ENCODE data around the gene ZNF444.

ZNF444 gene

DNA sequence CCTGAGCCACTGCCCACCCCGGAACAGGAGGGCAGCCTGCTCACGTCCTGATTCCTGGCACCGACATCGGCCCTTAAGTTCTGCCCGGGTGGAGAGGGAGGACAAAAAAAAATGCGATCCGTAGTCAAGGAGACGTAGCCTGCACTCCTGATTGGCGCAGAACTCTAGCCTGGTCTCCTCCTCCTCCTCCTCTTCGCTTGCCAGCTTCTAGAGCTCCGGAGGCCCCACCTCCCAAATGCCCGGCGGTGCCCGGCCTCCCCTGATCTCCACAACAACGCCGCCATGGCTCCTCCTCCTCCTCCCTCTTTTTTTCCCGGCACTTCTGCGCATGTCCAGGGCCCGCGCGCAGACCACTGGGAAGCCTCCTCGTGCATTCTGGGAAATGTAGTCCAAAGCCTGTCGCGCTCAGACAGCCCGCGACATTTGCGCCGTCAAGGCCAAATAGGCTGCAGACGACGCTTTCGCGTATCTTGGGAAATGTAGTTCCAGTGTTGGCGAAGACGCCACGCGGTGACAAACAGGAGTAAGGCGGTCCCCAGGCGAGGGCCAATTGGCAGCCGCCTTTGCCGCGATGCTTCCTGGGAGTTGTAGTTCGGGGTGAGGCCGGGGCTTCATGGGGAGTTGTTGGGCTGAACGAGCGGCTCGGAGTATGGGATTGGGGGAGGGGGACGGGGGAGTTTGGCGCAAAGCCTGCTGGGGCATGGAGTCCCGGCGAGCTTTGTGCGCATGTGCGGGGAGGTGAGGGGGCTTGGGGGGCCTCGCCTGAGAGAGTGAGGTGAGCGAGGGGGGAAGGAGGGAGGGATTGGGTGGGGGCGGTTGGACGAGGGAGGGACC is at the start of gene ZNF444:
Gene ZNF444, plus strand, starts transcription at position 705 of the 834 bp plus-strand sequence. CDS start 5,625 bp downstream, outside the sequence.
- H3K4me3 ChIP-seq (ENCODE audit: control insufficient read depth, low read depth, low read length) = peak within 1 kb of the TSS; percentile 63
- TF ChIP-seq, protein P1, sequence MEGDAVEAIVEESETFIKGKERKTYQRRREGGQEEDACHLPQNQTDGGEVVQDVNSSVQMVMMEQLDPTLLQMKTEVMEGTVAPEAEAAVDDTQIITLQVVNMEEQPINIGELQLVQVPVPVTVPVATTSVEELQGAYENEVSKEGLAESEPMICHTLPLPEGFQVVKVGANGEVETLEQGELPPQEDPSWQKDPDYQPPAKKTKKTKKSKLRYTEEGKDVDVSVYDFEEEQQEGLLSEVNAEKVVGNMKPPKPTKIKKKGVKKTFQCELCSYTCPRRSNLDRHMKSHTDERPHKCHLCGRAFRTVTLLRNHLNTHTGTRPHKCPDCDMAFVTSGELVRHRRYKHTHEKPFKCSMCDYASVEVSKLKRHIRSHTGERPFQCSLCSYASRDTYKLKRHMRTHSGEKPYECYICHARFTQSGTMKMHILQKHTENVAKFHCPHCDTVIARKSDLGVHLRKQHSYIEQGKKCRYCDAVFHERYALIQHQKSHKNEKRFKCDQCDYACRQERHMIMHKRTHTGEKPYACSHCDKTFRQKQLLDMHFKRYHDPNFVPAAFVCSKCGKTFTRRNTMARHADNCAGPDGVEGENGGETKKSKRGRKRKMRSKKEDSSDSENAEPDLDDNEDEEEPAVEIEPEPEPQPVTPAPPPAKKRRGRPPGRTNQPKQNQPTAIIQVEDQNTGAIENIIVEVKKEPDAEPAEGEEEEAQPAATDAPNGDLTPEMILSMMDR (conservative IDR thresholded peaks at IDR 0.05; ENCODE audit: control insufficient read depth, insufficient read depth, low read depth, low read length) = no peak
- DNase-seq (ENCODE audit: low read depth) = peak; percentile 98

DNA sequence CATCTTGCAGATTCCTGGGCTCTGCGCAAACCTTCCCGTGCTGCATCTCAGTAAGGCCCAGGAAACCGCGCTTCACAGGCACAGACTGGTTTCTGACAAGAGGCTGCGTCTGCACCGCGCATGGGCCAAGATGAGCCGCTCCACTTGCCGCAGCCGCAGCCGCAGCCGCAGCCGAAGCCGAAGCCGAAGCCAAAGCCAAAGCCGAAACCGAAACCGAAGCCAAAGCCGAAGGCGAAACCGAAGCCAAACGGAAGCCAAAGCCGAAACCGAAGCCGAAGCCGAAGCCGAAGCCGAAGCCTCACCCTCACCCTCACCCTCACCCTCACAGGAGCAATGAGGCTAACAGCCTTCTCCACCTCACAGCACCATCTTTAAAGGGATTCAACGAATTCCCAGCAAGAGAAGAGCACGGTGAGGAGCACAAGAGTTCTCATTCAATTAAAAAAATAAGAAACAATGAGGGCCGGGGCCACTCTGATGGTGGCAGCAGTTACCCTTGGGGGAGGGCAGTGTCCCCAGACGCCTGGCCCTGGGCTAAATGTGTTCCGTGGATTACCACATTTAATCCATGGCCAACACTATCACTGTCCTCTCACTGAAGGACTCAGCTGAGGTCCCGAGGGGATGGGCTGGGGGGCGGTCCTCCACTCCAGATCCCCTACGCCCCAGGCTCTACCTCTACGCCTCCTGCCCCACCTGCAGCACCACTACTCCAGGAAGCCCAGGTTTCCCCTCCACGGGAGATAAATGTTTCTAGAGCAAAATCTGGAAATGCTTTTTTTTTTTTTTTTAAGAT is 49.1 kb upstream of the ZNF444 start:
- TF ChIP-seq, protein P1 (conservative IDR thresholded peaks at IDR 0.05; ENCODE audit: control insufficient read depth, insufficient read depth, low read depth, low read length) = no peak

DNA sequence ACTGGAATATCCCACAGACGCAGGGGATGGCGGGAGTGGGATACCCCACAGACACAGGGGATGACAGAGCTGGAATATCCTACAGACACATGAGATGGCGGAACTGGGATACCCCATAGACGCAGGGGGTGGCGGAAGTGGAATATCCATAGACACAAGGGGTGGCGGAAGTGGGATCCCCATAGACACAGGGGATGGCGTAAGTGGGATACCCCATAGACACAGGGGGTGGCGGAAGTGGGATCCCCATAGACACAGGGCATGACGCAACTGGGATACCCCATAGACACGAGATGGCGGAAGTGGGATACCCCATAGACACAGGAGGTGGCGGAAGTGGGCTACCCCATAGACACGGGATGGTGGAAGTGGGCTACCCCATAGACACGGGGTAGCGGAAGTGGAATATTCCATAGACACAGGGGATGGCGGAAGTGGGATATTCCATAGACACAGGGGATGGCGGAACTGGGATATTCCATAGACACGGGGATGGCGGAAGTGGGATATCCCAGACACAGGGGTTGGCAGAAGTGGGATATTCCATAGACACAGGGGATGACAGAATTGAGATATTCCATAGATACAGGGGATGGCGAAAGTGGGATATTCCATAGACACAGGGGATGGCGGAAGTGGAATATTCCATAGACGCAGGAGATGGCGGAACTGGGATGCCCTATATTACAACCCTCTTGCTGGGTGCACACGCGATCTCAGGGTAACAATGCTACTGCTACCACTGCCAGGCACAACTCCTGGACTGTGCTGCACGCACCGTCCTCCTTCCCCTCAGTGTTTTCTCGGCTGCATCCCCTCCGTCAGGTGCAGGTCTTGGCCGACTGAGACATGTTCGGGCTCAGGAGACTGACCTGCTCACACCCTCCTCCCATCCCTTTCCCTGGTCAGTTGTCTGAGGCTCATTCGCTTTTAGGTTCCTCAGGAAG is 48.1 kb upstream of the ZNF444 start:
- H3K4me3 ChIP-seq (ENCODE audit: control insufficient read depth, low read depth, low read length) = no peak overlapping the region
- TF ChIP-seq, protein P1 (conservative IDR thresholded peaks at IDR 0.05; ENCODE audit: control insufficient read depth, insufficient read depth, low read depth, low read length) = no peak

More for the DNA sequence above, 49.1 kb upstream of the ZNF444 start:
- no peak for DNase-seq (ENCODE audit: low read depth)
- no peak overlapping the region for H3K4me3 ChIP-seq (ENCODE audit: control insufficient read depth, low read depth, low read length)

DNA sequence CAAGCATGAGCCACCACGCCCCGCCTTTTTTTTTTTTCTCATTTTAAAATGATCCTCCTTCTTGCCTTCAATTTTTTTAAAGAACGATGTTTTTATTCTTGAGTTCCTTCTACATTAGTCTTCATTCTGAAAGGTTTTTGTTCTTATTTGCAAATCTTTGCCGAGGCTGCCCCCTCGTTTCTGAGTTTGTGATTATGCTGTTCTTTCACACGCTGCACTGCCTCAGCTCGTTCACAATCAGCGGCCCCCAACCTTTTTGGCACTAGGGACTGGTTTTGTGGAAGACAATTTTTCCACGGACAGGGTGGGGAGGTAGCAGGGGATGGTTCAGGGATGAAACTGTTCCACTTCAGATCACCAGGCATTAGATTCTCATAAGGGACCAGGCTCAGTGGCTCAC is 46.6 kb upstream of the ZNF444 start:
- TF ChIP-seq, protein P1 (conservative IDR thresholded peaks at IDR 0.05; ENCODE audit: control insufficient read depth, insufficient read depth, low read depth, low read length) = no peak
- no peak for DNase-seq (ENCODE audit: low read depth)
- H3K4me3 ChIP-seq (ENCODE audit: control insufficient read depth, low read depth, low read length) = no peak overlapping the region

More for the DNA sequence above, 48.1 kb upstream of the ZNF444 start:
- no peak for DNase-seq (ENCODE audit: low read depth)

DNA sequence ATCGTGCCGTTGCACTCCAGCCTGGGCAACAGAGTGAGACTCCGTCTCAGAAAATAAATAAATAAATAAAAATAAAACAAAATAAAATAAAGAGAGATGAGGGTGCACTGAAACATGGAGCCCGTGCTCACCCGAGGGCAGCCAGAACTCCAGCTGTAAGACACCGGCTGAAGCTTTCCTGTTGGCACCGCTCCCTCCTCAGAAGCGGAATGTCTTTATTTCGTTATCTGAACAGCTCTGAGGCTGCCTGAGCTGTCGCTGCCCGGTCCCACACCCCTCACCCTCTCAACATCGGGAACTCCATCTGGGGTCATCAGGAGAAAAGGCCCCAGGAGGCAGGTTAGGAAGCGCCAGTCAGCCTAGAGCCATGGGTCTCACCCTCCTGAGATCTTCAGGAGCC is 44.4 kb upstream of the ZNF444 start:
- no peak for DNase-seq (ENCODE audit: low read depth)
- H3K4me3 ChIP-seq (ENCODE audit: control insufficient read depth, low read depth, low read length) = no peak overlapping the region
- TF ChIP-seq, protein P1 (conservative IDR thresholded peaks at IDR 0.05; ENCODE audit: control insufficient read depth, insufficient read depth, low read depth, low read length) = no peak

DNA sequence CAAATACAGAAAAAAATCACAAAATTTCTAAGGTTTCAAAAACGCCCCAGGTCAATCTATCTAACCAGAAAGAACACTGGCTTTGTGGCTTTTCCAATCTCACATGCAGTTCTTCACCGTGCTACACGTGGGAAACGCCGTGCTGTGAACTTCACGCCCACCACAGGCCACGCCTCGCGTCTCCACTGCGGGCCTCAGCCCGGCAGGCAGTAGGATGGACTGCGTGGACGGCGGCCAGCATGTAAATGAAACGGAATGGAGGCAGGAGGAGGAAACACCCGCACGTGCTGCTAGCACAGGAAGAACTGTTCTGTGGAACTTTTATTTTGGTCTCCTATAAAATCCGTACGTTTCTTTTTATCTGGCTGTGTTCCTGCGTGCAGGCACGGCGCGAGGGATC is 43.8 kb upstream of the ZNF444 start:
- TF ChIP-seq, protein P1 (conservative IDR thresholded peaks at IDR 0.05; ENCODE audit: control insufficient read depth, insufficient read depth, low read depth, low read length) = no peak
- no peak overlapping the region for H3K4me3 ChIP-seq (ENCODE audit: control insufficient read depth, low read depth, low read length)

More for the DNA sequence above, 43.8 kb upstream of the ZNF444 start:
- DNase-seq (ENCODE audit: low read depth) = no peak
